Kidney epithelial cell (primary cell): ENCODE data around the gene FLNC. TPM values are rescaled to one million over a fixed set of nuclear protein-coding genes. Genes with fewer than 3 reads are reported as not detected.

ENCODE experiments used
- DNase-seq: peaks from one replicate; pipeline ENCODE4 v3.0.0-alpha.2; 2010; ENCODE audit warnings: low read depth
- H3K27me3 ChIP-seq: 2 replicates; pipeline ENCODE4 v1.6.0; 2011; ENCODE audit warnings: low read length; ENCODE audit not compliant: control insufficient read depth, insufficient read depth
- H3K36me3 ChIP-seq: 2 replicates; pipeline ENCODE4 v1.5.1; 2011; ENCODE audit warnings: low read length; ENCODE audit not compliant: control insufficient read depth, insufficient read depth
- H3K4me3 ChIP-seq: 2 replicates; pipeline ENCODE4 v1.5.1; 2011; ENCODE audit warnings: low read depth, mild to moderate bottlenecking, control low read depth, low read length
- CTCF ChIP-seq: IDR thresholded peaks from 2 replicates; pipeline ENCODE4 v1.5.1; 2011; ENCODE audit warnings: mild to moderate bottlenecking, moderate library complexity, low read length, control low read depth, inconsistent platforms; ENCODE audit not compliant: insufficient read depth, poor library complexity, severe bottlenecking
- total RNA-seq: library from RNA; depleted of rRNA; stranded (reverse); fragments of >200 nt; gene quantifications from 2 replicates; pipeline ENCODE4 v1.2.3, GENCODE V29; 2015

Gene FLNC
- total RNA-seq, 1 donor from 2014 or later, result 243 TPM

DNA sequence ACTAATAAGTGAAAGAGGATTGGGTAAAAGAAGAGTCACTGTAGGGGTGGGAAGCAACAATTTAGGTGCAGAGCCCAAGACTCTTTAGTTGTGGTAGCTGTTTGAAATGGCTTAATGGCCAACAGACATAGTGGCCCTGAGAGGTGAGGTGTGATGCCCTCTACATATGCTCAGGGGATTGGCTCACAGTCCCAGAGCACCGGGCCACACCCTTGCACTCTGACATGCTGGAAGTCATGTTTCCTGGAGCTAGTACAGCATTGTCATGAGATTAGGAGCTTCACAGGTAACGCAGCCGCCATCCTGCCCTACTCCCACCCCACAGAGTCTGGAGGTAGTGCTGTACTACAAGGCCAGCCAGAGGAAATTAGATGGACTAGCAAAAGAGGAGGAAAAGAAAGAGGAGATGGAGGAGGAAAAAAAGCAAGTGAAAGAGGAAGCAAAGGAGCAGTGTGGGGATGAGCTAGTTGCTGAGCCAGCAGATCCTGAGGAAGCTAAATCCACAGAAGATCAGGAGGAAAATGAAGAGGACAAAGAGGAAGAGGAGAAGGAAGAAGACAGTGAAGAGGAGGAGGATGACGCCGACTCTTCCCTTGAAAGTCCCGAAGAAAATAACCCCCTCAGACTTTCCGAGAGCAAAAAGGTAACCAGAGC, 14.8 kb upstream of the FLNC start:
- Histone ChIP-seq H3K27me3 (peaks cover 2% of the 10 kb centered on the region), H3K4me3 (no peak overlapping the region), H3K36me3 (no peaks in the 10 kb centered on the region)
- no peak for DNase-seq
- no peak for TF ChIP-seq CTCF

GRCh38 chr7:128818694-128819093, 11.5 kb upstream of the FLNC start:
- DNase-seq, result no peak
- H3K4me3 ChIP-seq, result no peak overlapping the region
- H3K36me3 ChIP-seq, result no peaks in the 10 kb centered on the region
- no peak for TF ChIP-seq CTCF
- peaks cover 4% of the 10 kb centered on the region for H3K27me3 ChIP-seq

DNA sequence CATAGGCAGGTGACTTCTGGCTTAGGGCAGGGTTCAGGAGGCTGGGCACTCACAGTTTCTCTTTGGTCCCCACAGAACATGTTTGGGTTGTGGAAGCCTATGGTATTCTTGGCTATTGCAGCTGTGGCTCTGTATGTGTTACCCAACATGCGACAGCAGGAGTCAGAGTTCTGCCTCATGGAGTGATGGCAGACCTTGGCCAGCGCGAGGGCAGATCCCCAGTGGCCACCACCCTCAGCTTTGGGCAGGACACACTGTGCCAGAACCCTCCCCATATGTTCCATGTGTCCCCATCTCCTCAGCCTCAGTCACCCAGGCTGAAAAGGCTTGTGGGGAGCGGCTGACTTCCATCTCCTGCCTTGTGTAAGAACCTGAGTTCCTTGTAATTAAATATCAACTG, 8.5 kb upstream of the FLNC start:
- peaks cover 4% of the 10 kb centered on the region for H3K27me3 ChIP-seq

GRCh38 chr7:128826512-128826911, 3.7 kb upstream of the FLNC start:
- Histone ChIP-seq H3K4me3 (no peak overlapping the region), H3K27me3 (peaks cover 2% of the 10 kb centered on the region), H3K36me3 (no peaks in the 10 kb centered on the region)
- no peak for TF ChIP-seq CTCF
- DNase-seq, result no peak

More for the DNA sequence above, 8.5 kb upstream of the FLNC start:
- no peaks in the 10 kb centered on the region for H3K36me3 ChIP-seq
- DNase-seq, result no peak
- no peak overlapping the region for H3K4me3 ChIP-seq
- TF ChIP-seq CTCF, result no peak

DNA sequence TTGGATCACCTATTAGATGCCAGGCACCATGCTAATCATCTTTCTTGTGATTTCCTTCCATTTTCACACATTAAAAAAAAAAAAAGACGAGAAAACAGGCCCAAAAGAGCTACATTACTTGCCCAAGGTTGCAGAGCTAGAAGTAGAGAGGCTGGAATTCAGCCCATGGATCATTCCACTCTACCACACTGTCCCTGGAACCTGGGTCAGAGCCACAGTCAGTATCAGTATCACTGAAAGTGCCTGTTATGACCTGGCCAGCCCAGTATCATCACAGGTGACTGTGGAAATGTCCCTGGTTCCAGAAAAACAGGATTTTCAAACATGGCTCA, 3.3 kb upstream of the FLNC start:
- H3K27me3 ChIP-seq, result no peaks in the 10 kb centered on the region
- TF ChIP-seq CTCF, result no peak
- no peak for DNase-seq
- no peak overlapping the region for H3K4me3 ChIP-seq
- H3K36me3 ChIP-seq, result no peaks in the 10 kb centered on the region
